ENCODE results near the gene TEX13A.
"Not testable (repeated sequence)": the region's sequence is repeated elsewhere in the genome, so short reads cannot be mapped to it uniquely, and the experiment has no call there.

TEX13A gene

GRCh38 chrX:105220636-105221035 is at the start of gene TEX13A:
TEX13A (minus strand) TSS chrX:105220694; CDS start chrX:105220397, 297 bp downstream.
- DNase-seq (ENCODE audit: low read depth in 2 of 2), result no peak

GRCh38 chrX:105269386-105269785 is 48.9 kb upstream of the TEX13A start:
- DNase-seq (ENCODE audit: low read depth in 2 of 2), result no peak

- DNase-seq (ENCODE audit: low read depth in 2 of 2), result no peak
Observed at GRCh38 chrX:105267167-105267566, 46.7 kb upstream of the TEX13A start.

- no peak for DNase-seq (ENCODE audit: low read depth in 2 of 2)
Observed at GRCh38 chrX:105266456-105266855, 46.0 kb upstream of the TEX13A start.

- no peak for DNase-seq (ENCODE audit: low read depth in 2 of 2)
Observed at GRCh38 chrX:105265093-105265492, 44.6 kb upstream of the TEX13A start.

GRCh38 chrX:105263801-105264200 is 43.3 kb upstream of the TEX13A start:
- no peak for DNase-seq (ENCODE audit: low read depth in 2 of 2)

GRCh38 chrX:105263171-105263570 is 42.7 kb upstream of the TEX13A start:
- DNase-seq (ENCODE audit: low read depth in 2 of 2), result no peak

GRCh38 chrX:105260291-105261043 is 40.0 kb upstream of the TEX13A start:
- DNase-seq (ENCODE audit: low read depth in 2 of 2), result no peak

- DNase-seq (ENCODE audit: low read depth in 2 of 2), result no peak
Observed at GRCh38 chrX:105241056-105241455, 20.6 kb upstream of the TEX13A start.

GRCh38 chrX:105237407-105237806 is 16.9 kb upstream of the TEX13A start:
- not testable (repeated sequence) for DNase-seq (ENCODE audit: low read depth in 2 of 2)

GRCh38 chrX:105229146-105229545 is 8.7 kb upstream of the TEX13A start:
- no peak for DNase-seq (ENCODE audit: low read depth in 2 of 2)

- no peak for DNase-seq (ENCODE audit: low read depth in 2 of 2)
Observed at GRCh38 chrX:105228602-105229001, 8.1 kb upstream of the TEX13A start.

- DNase-seq (ENCODE audit: low read depth in 2 of 2), result no peak
Observed at GRCh38 chrX:105226499-105226898, 6.0 kb upstream of the TEX13A start.

- no peak for DNase-seq (ENCODE audit: low read depth in 2 of 2)
Observed at GRCh38 chrX:105221374-105221773, 880 bp upstream of the TEX13A start.

- no peak for DNase-seq (ENCODE audit: low read depth in 2 of 2)
Observed at GRCh38 chrX:105219454-105220401, 766 bp downstream of the TEX13A start.

- no peak for DNase-seq (ENCODE audit: low read depth in 2 of 2)
Observed at GRCh38 chrX:105211066-105211575, 9.4 kb downstream of the TEX13A start.

GRCh38 chrX:105210258-105210657 is 10.2 kb downstream of the TEX13A start:
- no peak for DNase-seq (ENCODE audit: low read depth in 2 of 2)

- no peak for DNase-seq (ENCODE audit: low read depth in 2 of 2)
Observed at GRCh38 chrX:105209406-105209805, 11.1 kb downstream of the TEX13A start.

- no peak for DNase-seq (ENCODE audit: low read depth in 2 of 2)
Observed at GRCh38 chrX:105191878-105192277, 28.6 kb downstream of the TEX13A start.

- DNase-seq (ENCODE audit: low read depth in 2 of 2), result no peak
Observed at GRCh38 chrX:105190252-105190853, 30.1 kb downstream of the TEX13A start.

GRCh38 chrX:105189093-105189492 is 31.4 kb downstream of the TEX13A start:
- DNase-seq (ENCODE audit: low read depth in 2 of 2), result no peak

- no peak for DNase-seq (ENCODE audit: low read depth in 2 of 2)
Observed at GRCh38 chrX:105179644-105180043, 40.9 kb downstream of the TEX13A start.
